SK-N-MC (cell line): Measurements from ENCODE around the gene FANK1.

Experiments used
- EZH2 ChIP-seq: fragments of 200-600 bp; sonication (generic); IDR thresholded peaks from one replicate; pipeline ENCODE4 v1.6.1; 2017; ENCODE audit warnings: antibody characterized with exemption
- POLR2AphosphoS5 ChIP-seq: IDR thresholded peaks from 2 replicates; pipeline ENCODE4 v1.6.1; 2012; ENCODE audit warnings: mild to moderate bottlenecking, low read depth, low read length, borderline replicate concordance

DNA sequence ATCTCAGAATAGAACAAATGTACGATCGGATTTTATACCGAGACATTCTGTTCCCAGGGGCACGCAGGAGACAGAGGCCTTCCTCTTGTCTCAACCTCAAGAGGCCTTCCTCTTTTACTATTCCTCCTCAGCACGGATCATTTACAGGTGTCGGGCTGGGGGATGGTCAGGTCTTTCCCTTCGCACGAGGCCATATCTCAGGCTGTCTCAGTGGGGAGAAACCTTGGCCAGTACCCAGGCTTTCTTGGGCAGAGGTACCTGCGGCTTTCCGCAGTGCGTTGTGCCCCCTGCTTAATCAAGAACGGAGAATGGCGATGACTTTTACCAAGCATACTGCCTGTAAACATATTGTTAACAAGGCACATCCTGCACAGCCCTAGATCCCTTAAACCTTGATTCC, 44.2 kb downstream of the FANK1 start:
- TF ChIP-seq POLR2AphosphoS5 (no peak), EZH2 (no peak)
